ENCODE data around the gene LIPC. TPM values are rescaled to one million over a fixed set of nuclear protein-coding genes. Genes with fewer than 3 reads are reported as not detected.

Gene LIPC
- total RNA-seq, 1 experiment from 2014 or later = not detected

DNA sequence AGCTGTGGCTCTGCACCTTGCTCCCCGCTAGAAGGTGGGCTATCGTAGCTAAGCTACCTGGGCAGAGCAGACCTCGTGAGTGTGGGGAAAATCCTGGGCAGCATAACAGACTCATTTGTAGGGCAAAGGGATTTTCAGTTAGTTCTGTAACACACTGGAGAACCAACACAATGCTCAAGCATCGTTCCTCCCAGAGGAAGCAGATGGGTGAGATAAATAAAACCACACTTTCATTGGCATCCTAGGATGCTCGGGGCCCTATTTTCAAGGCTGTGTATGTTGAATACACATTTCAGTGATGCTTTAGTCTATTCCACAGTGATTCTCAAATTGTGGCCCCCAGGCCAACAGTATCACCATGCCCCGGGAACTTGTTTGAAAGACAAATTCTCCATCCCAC is 20.0 kb downstream of the LIPC start:
- Histone ChIP-seq H3K9me3 (ENCODE audit: low read depth, low read length, poor library complexity, severe bottlenecking) (no peaks in the 10 kb centered on the region), H3K4me1 (ENCODE audit: insufficient read depth, low read length, poor library complexity, severe bottlenecking) (no peaks in the 10 kb centered on the region), H3K27ac (ENCODE audit: low read depth, low read length, poor library complexity, severe bottlenecking) (no peak overlapping the region), H3K27me3 (replicated peaks; ENCODE audit: insufficient read depth, low read depth, low read length, poor library complexity) (no peaks in the 10 kb centered on the region), H3K36me3 (ENCODE audit: insufficient read depth, low read length, poor library complexity, severe bottlenecking) (no peaks in the 10 kb centered on the region), H3K4me3 (ENCODE audit: low read depth, low read length, poor library complexity, severe bottlenecking) (no peak overlapping the region)
- intact Hi-C loops (cut with micrococcal nuclease; ENCODE audit: unreplicated experiment) = no loop called here
- ChIA-PET POLR2A (ENCODE audit: low non-redundant PET) (no interaction called here), CTCF (no interaction called here)
- no peak for TF ChIP-seq EZH2 (IDR thresholded peaks at IDR 0.05; ENCODE audit: borderline replicate concordance, low read depth, low read length, poor library complexity, severe bottlenecking)
- TF ChIP-seq, protein P1, sequence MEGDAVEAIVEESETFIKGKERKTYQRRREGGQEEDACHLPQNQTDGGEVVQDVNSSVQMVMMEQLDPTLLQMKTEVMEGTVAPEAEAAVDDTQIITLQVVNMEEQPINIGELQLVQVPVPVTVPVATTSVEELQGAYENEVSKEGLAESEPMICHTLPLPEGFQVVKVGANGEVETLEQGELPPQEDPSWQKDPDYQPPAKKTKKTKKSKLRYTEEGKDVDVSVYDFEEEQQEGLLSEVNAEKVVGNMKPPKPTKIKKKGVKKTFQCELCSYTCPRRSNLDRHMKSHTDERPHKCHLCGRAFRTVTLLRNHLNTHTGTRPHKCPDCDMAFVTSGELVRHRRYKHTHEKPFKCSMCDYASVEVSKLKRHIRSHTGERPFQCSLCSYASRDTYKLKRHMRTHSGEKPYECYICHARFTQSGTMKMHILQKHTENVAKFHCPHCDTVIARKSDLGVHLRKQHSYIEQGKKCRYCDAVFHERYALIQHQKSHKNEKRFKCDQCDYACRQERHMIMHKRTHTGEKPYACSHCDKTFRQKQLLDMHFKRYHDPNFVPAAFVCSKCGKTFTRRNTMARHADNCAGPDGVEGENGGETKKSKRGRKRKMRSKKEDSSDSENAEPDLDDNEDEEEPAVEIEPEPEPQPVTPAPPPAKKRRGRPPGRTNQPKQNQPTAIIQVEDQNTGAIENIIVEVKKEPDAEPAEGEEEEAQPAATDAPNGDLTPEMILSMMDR (conservative IDR thresholded peaks at IDR 0.05; ENCODE audit: low read depth, low read length) = no peak
- no peak for DNase-seq (ENCODE audit: low spot score)
- no TSS peak for BruUV-seq (replicated peaks)

DNA sequence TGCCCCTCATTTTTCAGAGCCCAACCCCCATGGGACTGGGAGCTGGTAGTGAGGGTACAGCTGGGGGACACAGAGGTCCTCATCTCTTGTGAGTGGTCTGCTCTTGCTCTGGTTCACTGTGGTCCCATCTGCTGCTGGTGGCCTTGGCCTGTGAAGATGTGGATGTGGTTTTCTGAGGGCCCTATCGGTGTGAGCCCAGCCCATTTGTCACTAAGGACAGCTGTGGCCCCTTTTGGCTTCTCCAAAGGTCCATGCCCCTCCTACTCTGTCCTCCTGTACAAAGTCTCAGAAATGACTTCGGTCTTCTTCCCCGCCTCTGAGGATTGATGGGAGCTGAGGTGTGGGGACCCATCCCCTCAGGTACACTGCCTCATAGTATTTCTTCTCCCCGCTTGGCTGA is 21.0 kb downstream of the LIPC start:
- BruUV-seq (replicated peaks) = no TSS peak
- Histone ChIP-seq H3K27me3 (replicated peaks; ENCODE audit: insufficient read depth, low read depth, low read length, poor library complexity) (no peaks in the 10 kb centered on the region), H3K4me1 (ENCODE audit: insufficient read depth, low read length, poor library complexity, severe bottlenecking) (no peaks in the 10 kb centered on the region), H3K27ac (ENCODE audit: low read depth, low read length, poor library complexity, severe bottlenecking) (no peak overlapping the region), H3K4me3 (ENCODE audit: low read depth, low read length, poor library complexity, severe bottlenecking) (no peak overlapping the region), H3K9me3 (ENCODE audit: low read depth, low read length, poor library complexity, severe bottlenecking) (no peaks in the 10 kb centered on the region), H3K36me3 (ENCODE audit: insufficient read depth, low read length, poor library complexity, severe bottlenecking) (no peaks in the 10 kb centered on the region)
- ChIA-PET CTCF (no interaction called here), POLR2A (ENCODE audit: low non-redundant PET) (no interaction called here)
- TF ChIP-seq, protein P1 (conservative IDR thresholded peaks at IDR 0.05; ENCODE audit: low read depth, low read length) = no peak
- TF ChIP-seq EZH2 (IDR thresholded peaks at IDR 0.05; ENCODE audit: borderline replicate concordance, low read depth, low read length, poor library complexity, severe bottlenecking) = no peak
- intact Hi-C loops (cut with micrococcal nuclease; ENCODE audit: unreplicated experiment) = no loop called here
- DNase-seq (ENCODE audit: low spot score) = no peak

DNA sequence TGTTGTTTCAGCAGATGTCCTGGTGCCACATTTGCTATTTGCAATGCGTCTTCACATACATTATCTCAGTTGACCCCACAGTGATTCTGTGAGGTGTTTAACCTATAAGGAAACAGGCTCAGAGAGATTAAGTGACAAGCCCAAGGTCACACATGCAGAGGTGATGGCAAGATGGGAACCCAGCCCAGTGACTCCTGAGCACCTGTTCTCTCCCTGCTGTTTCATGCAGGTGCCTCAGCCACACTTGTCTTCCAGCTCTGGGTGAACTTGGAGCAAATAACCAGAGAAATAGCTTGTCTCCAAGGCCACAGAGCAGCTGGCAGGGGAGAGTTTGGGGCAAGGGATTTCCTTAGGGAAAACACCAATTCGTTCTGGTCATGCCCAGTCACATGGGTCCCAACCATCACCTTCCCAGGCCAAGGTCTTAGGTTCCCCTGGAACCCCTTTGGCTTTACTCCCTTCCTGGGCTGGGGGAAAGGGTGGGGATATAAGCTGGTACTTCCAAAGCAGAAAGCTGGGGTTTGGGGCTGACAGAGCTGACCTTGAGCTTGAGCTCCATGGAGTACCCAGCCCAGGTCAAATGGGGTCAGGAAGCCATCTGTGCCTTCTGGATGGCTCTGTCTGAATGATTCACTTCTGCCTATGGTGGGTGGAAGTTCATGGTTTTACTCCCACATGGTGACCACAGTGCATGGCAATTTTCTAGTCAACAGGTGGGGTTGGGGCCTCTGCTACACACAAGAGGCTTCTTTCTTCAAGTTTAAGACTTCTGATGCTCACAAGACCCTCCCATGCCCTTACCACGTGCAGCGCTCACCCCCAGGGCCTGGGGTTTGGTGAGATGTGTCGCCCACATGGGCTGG is 22.4 kb downstream of the LIPC start:
- H3K27me3 ChIP-seq (replicated peaks; ENCODE audit: insufficient read depth, low read depth, low read length, poor library complexity) = no peaks in the 10 kb centered on the region
- H3K4me3 ChIP-seq (ENCODE audit: low read depth, low read length, poor library complexity, severe bottlenecking) = no peak overlapping the region
- no peak overlapping the region for H3K27ac ChIP-seq (ENCODE audit: low read depth, low read length, poor library complexity, severe bottlenecking)
- BruUV-seq (replicated peaks) = no TSS peak
- DNase-seq (ENCODE audit: low spot score) = no peak
- no peaks in the 10 kb centered on the region for H3K4me1 ChIP-seq (ENCODE audit: insufficient read depth, low read length, poor library complexity, severe bottlenecking)
- no peaks in the 10 kb centered on the region for H3K9me3 ChIP-seq (ENCODE audit: low read depth, low read length, poor library complexity, severe bottlenecking)
- intact Hi-C loops (cut with micrococcal nuclease; ENCODE audit: unreplicated experiment) = no loop called here
- ChIA-PET POLR2A (ENCODE audit: low non-redundant PET) (no interaction called here), CTCF (no interaction called here)
- TF ChIP-seq, protein P1 (conservative IDR thresholded peaks at IDR 0.05; ENCODE audit: low read depth, low read length) = no peak
- no peak for TF ChIP-seq EZH2 (IDR thresholded peaks at IDR 0.05; ENCODE audit: borderline replicate concordance, low read depth, low read length, poor library complexity, severe bottlenecking)
- H3K36me3 ChIP-seq (ENCODE audit: insufficient read depth, low read length, poor library complexity, severe bottlenecking) = no peaks in the 10 kb centered on the region

Measured in A673 (cell line).